CD4-positive, alpha-beta T cell treated with Interleukin-6 for 4 hours (primary cell): ENCODE data around the gene TBC1D22B.

ENCODE experiments used
- DNase-seq: peaks from one replicate; pipeline ENCODE4 v3.0.0-alpha.2; 2020; ENCODE audit warnings: mixed read lengths

The TBC1D22B gene

GRCh38 chr6:37239950-37240713, 17.4 kb upstream of the TBC1D22B start:
- peak; percentile 67 for DNase-seq

- no peak for DNase-seq
Measured at GRCh38 chr6:37241131-37241530, 16.4 kb upstream of the TBC1D22B start.

DNA sequence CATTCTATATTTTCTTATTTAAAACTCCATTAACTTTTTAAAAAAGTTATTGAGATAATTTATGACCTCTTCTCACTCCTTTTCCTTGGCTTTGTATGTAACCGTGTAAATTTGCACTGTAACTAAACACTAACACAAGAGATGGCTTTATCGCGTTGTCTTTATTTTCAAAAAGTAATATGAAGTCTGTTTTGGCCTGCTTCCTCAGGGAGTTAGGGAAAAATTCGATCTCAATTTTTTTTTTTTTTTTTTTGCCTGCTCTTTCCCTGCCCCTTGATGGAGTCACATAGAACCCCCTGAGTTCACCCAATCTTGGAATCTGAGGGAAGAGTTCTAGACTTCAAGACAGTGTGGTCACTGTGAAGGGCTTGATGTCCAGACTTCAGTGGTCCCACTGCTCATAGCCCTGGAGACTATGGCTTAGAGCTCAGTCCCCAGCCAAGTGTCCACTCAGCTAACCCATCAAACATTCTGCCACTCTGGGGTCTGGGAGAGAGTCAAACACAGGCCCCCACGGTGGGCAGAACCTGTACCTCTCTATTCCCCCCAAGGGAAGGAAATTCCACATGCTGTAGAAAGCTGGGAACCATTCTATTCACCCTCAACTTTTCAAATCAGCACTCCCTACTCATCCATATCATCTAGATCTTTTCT, 15.7 kb upstream of the TBC1D22B start:
- no peak for DNase-seq

GRCh38 chr6:37242429-37243052, 15.0 kb upstream of the TBC1D22B start:
- DNase-seq: no peak

- DNase-seq: no peak
Measured at GRCh38 chr6:37243131-37243815, 14.3 kb upstream of the TBC1D22B start.

DNA sequence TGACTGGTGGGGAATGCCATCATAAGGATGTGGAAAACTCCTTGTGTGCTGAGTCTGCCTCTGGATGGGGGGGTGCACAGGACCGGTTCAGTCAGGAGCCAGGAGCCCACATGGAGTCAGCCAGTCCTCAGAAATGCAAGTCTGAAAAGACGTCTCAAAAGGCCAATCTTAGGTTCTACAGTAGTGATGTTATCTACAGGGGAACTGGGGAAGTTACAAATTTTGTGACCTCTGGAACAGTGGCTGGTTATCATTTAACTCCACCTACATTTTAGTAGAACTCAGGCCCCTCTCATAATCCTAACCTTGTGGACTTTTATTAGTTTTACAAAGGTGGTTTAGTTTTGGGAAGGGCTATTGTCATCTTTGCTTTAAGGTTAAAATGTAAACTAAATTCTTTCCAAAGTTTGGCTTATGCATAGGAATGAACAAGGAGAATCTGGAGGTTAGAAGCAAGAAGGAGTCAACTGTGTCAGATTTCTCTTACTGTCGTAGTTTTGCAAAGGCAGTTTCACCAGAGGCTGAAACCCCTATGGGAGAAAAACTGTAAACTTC, 13.7 kb upstream of the TBC1D22B start:
- DNase-seq: no peak

DNA sequence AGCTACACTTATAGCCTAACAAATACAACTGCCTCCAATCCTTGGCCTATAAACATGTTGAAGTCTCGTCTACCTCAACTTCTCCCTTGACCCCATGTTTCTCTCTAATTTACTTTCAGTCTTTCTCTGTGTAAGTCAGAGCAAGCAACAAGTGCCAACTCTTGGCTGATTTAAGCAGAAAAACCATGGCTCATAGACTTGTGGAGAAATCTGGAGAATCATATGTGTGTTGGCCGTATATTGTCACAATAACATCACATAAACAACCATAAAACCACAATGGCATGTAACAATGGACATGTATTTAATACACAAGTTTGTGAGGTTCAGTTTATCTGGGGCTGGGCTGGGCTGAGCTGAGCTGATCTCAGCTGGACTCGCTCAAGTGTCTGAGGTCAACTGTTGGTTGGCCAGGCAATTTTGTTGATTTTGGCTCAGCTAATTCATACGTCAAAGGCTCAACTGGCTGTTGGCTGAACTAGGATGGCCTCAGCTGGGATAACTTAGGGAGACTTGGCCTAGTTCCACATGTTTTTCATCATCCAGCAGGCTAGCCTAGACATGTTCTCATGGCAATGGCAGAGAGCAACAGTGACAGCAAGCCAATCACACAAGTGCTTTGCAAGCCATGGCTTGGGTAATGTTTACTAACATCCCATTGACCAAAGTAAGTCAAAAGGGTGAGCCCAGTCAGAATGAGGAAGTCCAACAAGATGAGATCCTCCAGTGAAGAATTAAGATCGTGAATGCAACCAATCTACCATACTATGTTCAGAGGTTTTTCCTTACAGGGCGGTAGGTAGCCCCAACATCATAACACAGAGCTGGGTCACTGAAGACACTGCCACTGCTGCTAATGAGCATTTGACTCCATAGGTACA, 12.9 kb upstream of the TBC1D22B start:
- no peak for DNase-seq

GRCh38 chr6:37251211-37251780, 6.3 kb upstream of the TBC1D22B start:
- no peak for DNase-seq

GRCh38 chr6:37253486-37254007, 4.0 kb upstream of the TBC1D22B start:
- DNase-seq: no peak

DNA sequence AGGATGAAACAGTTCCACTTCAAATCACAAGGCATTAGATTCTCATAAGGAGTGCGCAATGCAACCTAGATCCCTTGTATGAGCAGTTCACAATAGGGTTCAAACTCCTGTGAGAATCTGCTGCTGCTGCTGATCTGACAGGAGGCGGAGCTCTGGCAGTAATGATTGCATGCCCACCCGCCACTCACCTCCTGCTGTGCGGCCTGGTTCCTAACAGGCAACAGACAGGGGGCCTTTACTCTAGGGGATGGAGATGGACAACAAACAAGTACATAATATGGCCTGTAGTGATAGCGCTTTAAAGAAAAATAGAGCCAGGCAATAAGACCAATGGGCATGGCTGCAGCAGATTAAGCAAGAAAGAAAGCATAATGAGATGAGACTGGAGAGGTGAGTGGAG, 2.7 kb upstream of the TBC1D22B start:
- DNase-seq: no peak

GRCh38 chr6:37256692-37257319, 766 bp upstream of the TBC1D22B start:
- DNase-seq: no peak

DNA sequence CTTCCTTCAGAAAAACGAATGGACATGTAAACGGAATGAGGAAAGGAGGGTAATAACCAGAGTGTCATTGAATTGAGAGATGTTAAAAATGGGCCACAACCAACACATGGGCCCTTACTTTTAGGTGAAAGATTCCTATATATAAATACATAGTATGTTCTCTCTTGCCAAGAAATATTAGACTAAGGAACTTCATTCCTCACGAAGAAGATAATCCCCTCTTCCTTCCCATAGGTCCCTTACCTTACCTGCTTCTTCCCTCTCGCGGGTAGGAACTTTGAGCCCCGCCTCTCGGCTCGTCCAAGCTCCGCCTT, 295 bp upstream of the TBC1D22B start:
- no peak for DNase-seq

GRCh38 chr6:37258405-37259105, 983 bp downstream of the TBC1D22B start:
- no peak for DNase-seq

GRCh38 chr6:37259191-37259590, 1.6 kb downstream of the TBC1D22B start:
- no peak for DNase-seq

DNA sequence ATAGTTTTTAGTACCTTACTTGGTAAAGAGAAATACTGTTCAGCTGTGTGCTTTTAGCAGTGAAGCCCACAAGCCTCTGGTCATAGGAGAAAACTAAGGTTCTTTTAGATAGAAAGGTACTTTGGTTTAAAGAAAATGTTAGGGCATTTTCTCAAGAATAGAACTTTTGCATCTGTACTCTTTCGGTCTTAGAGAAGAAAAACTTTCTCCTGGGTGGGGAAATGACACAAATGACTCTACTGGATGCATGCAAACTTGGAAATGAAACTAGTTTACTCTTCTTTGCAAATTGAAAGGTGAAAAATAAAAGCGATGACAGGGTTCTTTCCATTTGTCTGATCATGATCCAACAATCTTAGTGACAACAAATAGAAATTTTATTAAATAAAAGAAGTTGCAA, 2.5 kb downstream of the TBC1D22B start:
- DNase-seq: no peak

- DNase-seq: no peak
Measured at GRCh38 chr6:37260444-37260843, 2.9 kb downstream of the TBC1D22B start.

GRCh38 chr6:37261198-37261597, 3.6 kb downstream of the TBC1D22B start:
- DNase-seq: no peak

- no peak for DNase-seq
Measured at GRCh38 chr6:37262446-37263026, 5.0 kb downstream of the TBC1D22B start.

- no peak for DNase-seq
Measured at GRCh38 chr6:37265001-37265400, 7.4 kb downstream of the TBC1D22B start.

DNA sequence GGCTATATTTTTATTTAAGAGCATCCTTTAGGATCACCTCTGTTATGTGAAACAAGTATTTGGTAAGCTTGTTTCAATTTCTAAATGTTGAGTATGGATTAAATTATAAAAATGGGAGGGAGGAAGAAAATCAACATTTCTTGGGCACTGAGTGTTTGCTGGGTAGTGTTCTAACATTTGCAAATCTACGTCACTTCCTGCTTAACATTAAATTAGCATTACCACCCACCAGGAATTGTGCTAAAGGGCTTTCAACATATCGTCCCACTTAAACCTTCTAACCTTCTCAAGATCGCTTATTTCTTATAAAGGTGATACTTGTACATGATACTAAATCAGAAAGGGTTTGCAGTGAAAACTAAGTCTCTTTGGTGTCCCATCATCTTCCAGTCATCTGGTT, 8.3 kb downstream of the TBC1D22B start:
- no peak for DNase-seq
